Left hindlimb (tissue), 1 donor: ENCODE results near the gene CDK16.

Source experiments
- DNase-seq: peaks from one replicate; pipeline ENCODE4 v3.0.0-alpha.2; 2018

Gene CDK16

GRCh38 chrX:47228550-47229270 is 10.2 kb downstream of the CDK16 start:
- no peak for DNase-seq

GRCh38 chrX:47229427-47229826 is 10.9 kb downstream of the CDK16 start:
- DNase-seq, result no peak

- no peak for DNase-seq
Observed at GRCh38 chrX:47230136-47230868, 11.8 kb downstream of the CDK16 start.

GRCh38 chrX:47231167-47231566 is 12.7 kb downstream of the CDK16 start:
- no peak for DNase-seq

GRCh38 chrX:47232197-47232802 is 13.8 kb downstream of the CDK16 start:
- DNase-seq, result no peak

- DNase-seq, result peak; percentile 79
Observed at GRCh38 chrX:47232803-47233332, 14.4 kb downstream of the CDK16 start, which contains the start of gene USP11. TSS of gene USP11 (plus strand) at chrX:47233009. CDS start at chrX:47233044, 35 bp downstream.

GRCh38 chrX:47233333-47234113 is 15.0 kb downstream of the CDK16 start:
- DNase-seq, result peak; percentile 97

GRCh38 chrX:47234583-47234982 is 16.1 kb downstream of the CDK16 start:
- DNase-seq, result no peak

- DNase-seq, result no peak
Observed at GRCh38 chrX:47235691-47236103, 17.2 kb downstream of the CDK16 start.

GRCh38 chrX:47239199-47239598 is 20.7 kb downstream of the CDK16 start:
- no peak for DNase-seq

GRCh38 chrX:47239898-47240545 is 21.5 kb downstream of the CDK16 start:
- DNase-seq, result no peak

GRCh38 chrX:47240619-47241018 is 22.1 kb downstream of the CDK16 start:
- no peak for DNase-seq

- DNase-seq, result no peak
Observed at GRCh38 chrX:47241201-47242011, 22.9 kb downstream of the CDK16 start.

- DNase-seq, result no peak
Observed at GRCh38 chrX:47242321-47242720, 23.8 kb downstream of the CDK16 start.

GRCh38 chrX:47243351-47243750 is 24.9 kb downstream of the CDK16 start:
- DNase-seq, result no peak

- no peak for DNase-seq
Observed at GRCh38 chrX:47244676-47245075, 26.2 kb downstream of the CDK16 start.

- no peak for DNase-seq
Observed at GRCh38 chrX:47245156-47245555, 26.7 kb downstream of the CDK16 start.

GRCh38 chrX:47247206-47247998 is 28.9 kb downstream of the CDK16 start:
- DNase-seq, result no peak

- DNase-seq, result no peak
Observed at GRCh38 chrX:47247999-47248320, 29.5 kb downstream of the CDK16 start.

- DNase-seq, result no peak
Observed at GRCh38 chrX:47248576-47248975, 30.1 kb downstream of the CDK16 start.

- DNase-seq, result no peak
Observed at GRCh38 chrX:47250017-47250347, 31.5 kb downstream of the CDK16 start.
